HCT116 (cell line): Measurements from ENCODE around the gene UVSSA. TPM values are rescaled to one million over a fixed set of nuclear protein-coding genes. Genes with fewer than 3 reads are reported as not detected.

Experiments
- ATAC-seq: fragments of 200-7000 bp; cut with Tn5 transposase; 2 replicates; pipeline ENCODE4 v1.9.1; 2020; ENCODE audit warnings: mild to moderate bottlenecking, moderate library complexity
- BruUV-seq: library from RNA; stranded (reverse); fragments of 400-500 nt; replicated peaks from 2 replicates; lab custom pipeline; 2021; lab: Mats Ljungman, UMichigan
- CTCF ChIA-PET: fragments of 300-600 bp; sonication (Branson Sonifier 250); formaldehyde crosslinking; loops from one replicate; lab custom pipeline; 2021; ENCODE audit warnings: antibody characterized with exemption; lab: Charles Lee
- POLR2A ChIA-PET: fragments of 300-600, 350-600 bp; sonication (Branson Sonifier 250); formaldehyde crosslinking; loops from one replicate; lab custom pipeline; 2021; ENCODE audit warnings: antibody characterized with exemption; lab: Charles Lee
- RAD21 ChIA-PET, 2 experiments: fragments of 300-600 bp; sonication (Branson Sonifier 250); formaldehyde crosslinking; loops; one replicate each; lab custom pipeline; 2023; ENCODE audit warnings: low total read pairs in 2 of 2; ENCODE audit not compliant: uncharacterized antibody in 2 of 2, unreplicated experiment in 2 of 2, low non-redundant PET in 1 of 2; lab: Charles Lee
- DNase-seq: peaks from one replicate; pipeline ENCODE4 v3.0.0-alpha.2; 2010; ENCODE audit warnings: low read depth, low spot score
- H2AFZ ChIP-seq: fragments of 200-600 bp; shearing (Covaris generic), sonication (generic); 2 replicates; pipeline ENCODE4 v1.6.1; 2017; ENCODE audit warnings: low read depth, mixed run types, mixed read lengths, antibody characterized with exemption, low read length; ENCODE audit not compliant: poor library complexity, severe bottlenecking
- H3K27ac ChIP-seq: 2 replicates; pipeline ENCODE4 v1.5.1; 2012; ENCODE audit warnings: low read depth, low read length
- H3K27me3 ChIP-seq: fragments of 200-600 bp; sonication (generic); 2 replicates; pipeline ENCODE4 v1.6.1; 2016; ENCODE audit warnings: mixed run types, low read length, mixed read lengths; ENCODE audit not compliant: insufficient read depth
- H3K36me3 ChIP-seq, 2 experiments: fragments of 200-500 bp in 1 of 2; fragments of 200-600 bp in 1 of 2; sonication (Bioruptor generic) in 1 of 2; sonication (generic) in 1 of 2; 2 replicates each; pipeline versions ENCODE4 v1.5.1 to v1.6.1; 2014 to 2016; ENCODE audit warnings: low read length in 2 of 2, inconsistent platforms in 1 of 2, mixed read lengths in 1 of 2, mixed run types in 1 of 2; ENCODE audit not compliant: insufficient read depth in 2 of 2, control insufficient read depth in 1 of 2
- H3K4me1 ChIP-seq, 2 experiments: fragments of 200-600 bp in 1 of 2; sonication (generic) in 1 of 2; 2 replicates each; pipeline versions ENCODE4 v1.5.1 to v1.6.1; 2012 to 2017; ENCODE audit warnings: low read length in 2 of 2, inconsistent platforms in 1 of 2, mild to moderate bottlenecking in 1 of 2, mixed read lengths in 1 of 2, mixed run types in 1 of 2, moderate library complexity in 1 of 2; ENCODE audit not compliant: insufficient read depth in 2 of 2, control insufficient read depth in 1 of 2
- H3K4me2 ChIP-seq: fragments of 200-600 bp; sonication (generic); 2 replicates; pipeline ENCODE4 v1.6.1; 2017; ENCODE audit warnings: mixed run types, low read length, mixed read lengths
- H3K4me3 ChIP-seq, 2 experiments: fragments of 200-600 bp in 1 of 2; sonication (generic) in 1 of 2; replicated peaks in 1 of 2; 2 replicates each; pipeline ENCODE4 v1.5.1; 2011 to 2016; ENCODE audit warnings: low read length in 2 of 2, control low read depth in 1 of 2, low read depth in 1 of 2, mild to moderate bottlenecking in 1 of 2, mixed read lengths in 1 of 2, mixed run types in 1 of 2
- H3K79me2 ChIP-seq: fragments of 200-600 bp; sonication (generic); 2 replicates; pipeline ENCODE4 v1.6.1; 2017; ENCODE audit warnings: mild to moderate bottlenecking, mixed run types, low read length, moderate library complexity, mixed read lengths; ENCODE audit not compliant: insufficient read depth
- H3K9ac ChIP-seq: fragments of 200-600 bp; sonication (generic); 2 replicates; pipeline ENCODE4 v1.6.1; 2016; ENCODE audit warnings: low read length, mixed read lengths
- H3K9me2 ChIP-seq: fragments of 200-600 bp; sonication (generic), shearing (Covaris generic); 2 replicates; pipeline ENCODE4 v1.6.1; 2017; ENCODE audit warnings: mixed run types, mild to moderate bottlenecking, moderate library complexity; ENCODE audit not compliant: insufficient read depth
- H3K9me3 ChIP-seq, 2 experiments: fragments of 200-500 bp in 1 of 2; fragments of 200-600 bp in 1 of 2; sonication (Bioruptor generic) in 1 of 2; sonication (generic) in 1 of 2; 2 replicates each; pipeline ENCODE4 v1.6.1; 2014 to 2017; ENCODE audit warnings: low read length in 2 of 2, mixed read lengths in 2 of 2, inconsistent platforms in 1 of 2, low read depth in 1 of 2, mild to moderate bottlenecking in 1 of 2, mixed run types in 1 of 2, moderate library complexity in 1 of 2; ENCODE audit not compliant: control insufficient read depth in 1 of 2, insufficient read depth in 1 of 2
- H4K20me1 ChIP-seq: fragments of 200-600 bp; sonication (generic), shearing (Covaris generic); 2 replicates; pipeline ENCODE4 v1.6.1; 2017; ENCODE audit warnings: mixed run types, mild to moderate bottlenecking, moderate library complexity; ENCODE audit not compliant: insufficient read depth
- ATF3 ChIP-seq: IDR thresholded peaks from 2 replicates; pipeline ENCODE4 v1.6.1; 2012
- EGR1 ChIP-seq: IDR thresholded peaks from 2 replicates; pipeline ENCODE4 v1.6.1; 2012; ENCODE audit warnings: low read depth
- EZH2 ChIP-seq: fragments of 200-600 bp; sonication (generic); IDR thresholded peaks from 2 replicates; pipeline ENCODE4 v1.6.1; 2017; ENCODE audit warnings: antibody characterized with exemption, mixed run types
- EZH2phosphoT487 ChIP-seq: fragments of 200-600 bp; IDR thresholded peaks from 2 replicates; pipeline ENCODE4 v1.6.1; 2018; ENCODE audit warnings: antibody characterized with exemption, borderline replicate concordance
- MAX ChIP-seq: IDR thresholded peaks from 2 replicates; pipeline ENCODE4 v1.6.1; 2012
- POLR2A ChIP-seq: IDR thresholded peaks from 2 replicates; pipeline ENCODE4 v1.7.0; 2011; ENCODE audit warnings: borderline replicate concordance; ENCODE audit not compliant: insufficient read depth, insufficient read length; ENCODE audit errors: extremely low read depth
- POLR2AphosphoS5 ChIP-seq: IDR thresholded peaks from 2 replicates; pipeline ENCODE4 v1.6.1; 2011; ENCODE audit warnings: mild to moderate bottlenecking, low read depth, low read length, moderate library complexity
- RAD21 ChIP-seq: IDR thresholded peaks from 2 replicates; pipeline ENCODE4 v1.6.1; 2012; ENCODE audit warnings: low read depth, mild to moderate bottlenecking
- SP1 ChIP-seq: IDR thresholded peaks from 2 replicates; pipeline ENCODE4 v1.6.1; 2012; ENCODE audit warnings: low read depth
- SRF ChIP-seq: IDR thresholded peaks from 2 replicates; pipeline ENCODE4 v1.6.1; 2012; ENCODE audit warnings: low read depth
- ZFX ChIP-seq: fragments of 450-650 bp; IDR thresholded peaks from 2 replicates; pipeline ENCODE4 v1.6.1; 2017
- ZNF274 ChIP-seq: fragments of 200-500 bp; sonication (Bioruptor generic); IDR thresholded peaks from 2 replicates; pipeline ENCODE4 v1.6.1; 2014; ENCODE audit warnings: mild to moderate bottlenecking, low read depth, low read length, inconsistent platforms
- intact Hi-C: fragments of 100-400 bp; cut with micrococcal nuclease; formaldehyde crosslinking; loops from 2 replicates; pipeline ENCODE4 v1.10.0; 2022
- total RNA-seq: library from RNA; stranded (reverse); gene quantifications from one replicate; pipeline ENCODE4 v1.2.1, GENCODE V29; 2021; ENCODE audit not compliant: unreplicated experiment
- TF ChIP-seq, protein P1 (sequence below), 3 experiments: fragments of 200-600 bp in 1 of 3; sonication (generic) in 1 of 3; IDR thresholded peaks in 2 of 3; conservative IDR thresholded peaks in 1 of 3; 2 replicates each; pipeline ENCODE4 v1.5.1; 2012 to 2017; ENCODE audit warnings: low read depth in 2 of 3, low read length in 2 of 3, antibody characterized with exemption in 1 of 3, borderline replicate concordance in 1 of 3, control low read depth in 1 of 3, mild to moderate bottlenecking in 1 of 3, mixed read lengths in 1 of 3, mixed run types in 1 of 3, moderate library complexity in 1 of 3; ENCODE audit not compliant: insufficient read depth in 1 of 3
- TF ChIP-seq, protein P2 (sequence below): IDR thresholded peaks from 2 replicates; pipeline ENCODE4 v1.6.1; 2012; ENCODE audit warnings: low read depth

UVSSA gene
- total RNA-seq, 1 experiment from 2014 or later: 30.5 TPM

GRCh38 chr4:1359976-1360375, 13.0 kb downstream of the UVSSA start:
- H3K79me2 ChIP-seq: no peaks in the 10 kb centered on the region
- no peaks in the 10 kb centered on the region for H3K9me2 ChIP-seq
- H3K36me3 ChIP-seq: no peaks in the 10 kb centered on the region; a peak in 2 of 4 replicates
- no peak for DNase-seq
- no peak overlapping the region for H3K9ac ChIP-seq
- no TSS peak for BruUV-seq
- H3K27me3 ChIP-seq: no peaks in the 10 kb centered on the region
- ChIA-PET POLR2A (no interaction called here), RAD21 (no interaction called here), CTCF (no interaction called here)
- no peak for ATAC-seq
- intact Hi-C loops: loop anchor here (10.0 kb wide), 1 partner anchor 155 kb away; no protein-coding TSS in a partner anchor
- TF ChIP-seq POLR2AphosphoS5 (no peak), POLR2A (no peak), ZNF274 (no peak), EGR1 (no peak), ZFX (no peak), EZH2 (no peak), RAD21 (no peak), SP1 (no peak), SRF (no peak), ATF3 (no peak), EZH2phosphoT487 (no peak), MAX (no peak)
- TF ChIP-seq, protein P1, sequence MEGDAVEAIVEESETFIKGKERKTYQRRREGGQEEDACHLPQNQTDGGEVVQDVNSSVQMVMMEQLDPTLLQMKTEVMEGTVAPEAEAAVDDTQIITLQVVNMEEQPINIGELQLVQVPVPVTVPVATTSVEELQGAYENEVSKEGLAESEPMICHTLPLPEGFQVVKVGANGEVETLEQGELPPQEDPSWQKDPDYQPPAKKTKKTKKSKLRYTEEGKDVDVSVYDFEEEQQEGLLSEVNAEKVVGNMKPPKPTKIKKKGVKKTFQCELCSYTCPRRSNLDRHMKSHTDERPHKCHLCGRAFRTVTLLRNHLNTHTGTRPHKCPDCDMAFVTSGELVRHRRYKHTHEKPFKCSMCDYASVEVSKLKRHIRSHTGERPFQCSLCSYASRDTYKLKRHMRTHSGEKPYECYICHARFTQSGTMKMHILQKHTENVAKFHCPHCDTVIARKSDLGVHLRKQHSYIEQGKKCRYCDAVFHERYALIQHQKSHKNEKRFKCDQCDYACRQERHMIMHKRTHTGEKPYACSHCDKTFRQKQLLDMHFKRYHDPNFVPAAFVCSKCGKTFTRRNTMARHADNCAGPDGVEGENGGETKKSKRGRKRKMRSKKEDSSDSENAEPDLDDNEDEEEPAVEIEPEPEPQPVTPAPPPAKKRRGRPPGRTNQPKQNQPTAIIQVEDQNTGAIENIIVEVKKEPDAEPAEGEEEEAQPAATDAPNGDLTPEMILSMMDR (IDR thresholded peaks at IDR 0.05 in 2 of 3, conservative IDR thresholded peaks at IDR 0.05 in 1 of 3; ENCODE audit: borderline replicate concordance in 1 of 3, insufficient read depth in 1 of 3, low read depth in 2 of 3, low read length in 2 of 3): no peak
- TF ChIP-seq, protein P2, sequence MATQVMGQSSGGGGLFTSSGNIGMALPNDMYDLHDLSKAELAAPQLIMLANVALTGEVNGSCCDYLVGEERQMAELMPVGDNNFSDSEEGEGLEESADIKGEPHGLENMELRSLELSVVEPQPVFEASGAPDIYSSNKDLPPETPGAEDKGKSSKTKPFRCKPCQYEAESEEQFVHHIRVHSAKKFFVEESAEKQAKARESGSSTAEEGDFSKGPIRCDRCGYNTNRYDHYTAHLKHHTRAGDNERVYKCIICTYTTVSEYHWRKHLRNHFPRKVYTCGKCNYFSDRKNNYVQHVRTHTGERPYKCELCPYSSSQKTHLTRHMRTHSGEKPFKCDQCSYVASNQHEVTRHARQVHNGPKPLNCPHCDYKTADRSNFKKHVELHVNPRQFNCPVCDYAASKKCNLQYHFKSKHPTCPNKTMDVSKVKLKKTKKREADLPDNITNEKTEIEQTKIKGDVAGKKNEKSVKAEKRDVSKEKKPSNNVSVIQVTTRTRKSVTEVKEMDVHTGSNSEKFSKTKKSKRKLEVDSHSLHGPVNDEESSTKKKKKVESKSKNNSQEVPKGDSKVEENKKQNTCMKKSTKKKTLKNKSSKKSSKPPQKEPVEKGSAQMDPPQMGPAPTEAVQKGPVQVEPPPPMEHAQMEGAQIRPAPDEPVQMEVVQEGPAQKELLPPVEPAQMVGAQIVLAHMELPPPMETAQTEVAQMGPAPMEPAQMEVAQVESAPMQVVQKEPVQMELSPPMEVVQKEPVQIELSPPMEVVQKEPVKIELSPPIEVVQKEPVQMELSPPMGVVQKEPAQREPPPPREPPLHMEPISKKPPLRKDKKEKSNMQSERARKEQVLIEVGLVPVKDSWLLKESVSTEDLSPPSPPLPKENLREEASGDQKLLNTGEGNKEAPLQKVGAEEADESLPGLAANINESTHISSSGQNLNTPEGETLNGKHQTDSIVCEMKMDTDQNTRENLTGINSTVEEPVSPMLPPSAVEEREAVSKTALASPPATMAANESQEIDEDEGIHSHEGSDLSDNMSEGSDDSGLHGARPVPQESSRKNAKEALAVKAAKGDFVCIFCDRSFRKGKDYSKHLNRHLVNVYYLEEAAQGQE: no peak
- no peak overlapping the region for H3K27ac ChIP-seq
- no peak overlapping the region for H3K4me2 ChIP-seq
- H3K4me1 ChIP-seq: peaks cover 0 to 5% of the 10 kb centered on the region in 2 experiments; a peak in 1 of 4 replicates
- no peak overlapping the region for H3K4me3 ChIP-seq
- H4K20me1 ChIP-seq: no peaks in the 10 kb centered on the region
- H3K9me3 ChIP-seq: no peaks in the 10 kb centered on the region
- no peak overlapping the region for H2AFZ ChIP-seq
